ENCODE results near the gene EFEMP1.

DNA sequence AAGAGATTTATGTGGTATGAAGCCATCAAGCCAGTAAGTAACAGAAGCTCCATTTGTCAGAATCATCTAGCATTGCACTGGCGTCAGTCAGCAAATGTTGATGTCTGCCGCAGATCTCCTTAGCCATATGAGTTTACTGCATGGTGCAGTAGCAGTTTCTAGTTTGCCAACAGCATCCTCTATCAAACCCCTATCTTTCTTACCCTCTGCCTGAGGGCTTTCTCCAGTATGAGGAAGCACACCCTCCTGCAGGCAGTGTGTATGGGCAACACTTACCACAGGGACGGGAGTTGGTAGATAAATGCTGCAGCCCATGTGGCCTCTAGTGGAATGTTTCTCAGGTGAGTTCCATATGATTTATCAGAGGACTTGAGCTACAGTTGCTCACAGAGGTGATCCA is 63.7 kb downstream of the EFEMP1 start:
- TF ChIP-seq, protein P1, sequence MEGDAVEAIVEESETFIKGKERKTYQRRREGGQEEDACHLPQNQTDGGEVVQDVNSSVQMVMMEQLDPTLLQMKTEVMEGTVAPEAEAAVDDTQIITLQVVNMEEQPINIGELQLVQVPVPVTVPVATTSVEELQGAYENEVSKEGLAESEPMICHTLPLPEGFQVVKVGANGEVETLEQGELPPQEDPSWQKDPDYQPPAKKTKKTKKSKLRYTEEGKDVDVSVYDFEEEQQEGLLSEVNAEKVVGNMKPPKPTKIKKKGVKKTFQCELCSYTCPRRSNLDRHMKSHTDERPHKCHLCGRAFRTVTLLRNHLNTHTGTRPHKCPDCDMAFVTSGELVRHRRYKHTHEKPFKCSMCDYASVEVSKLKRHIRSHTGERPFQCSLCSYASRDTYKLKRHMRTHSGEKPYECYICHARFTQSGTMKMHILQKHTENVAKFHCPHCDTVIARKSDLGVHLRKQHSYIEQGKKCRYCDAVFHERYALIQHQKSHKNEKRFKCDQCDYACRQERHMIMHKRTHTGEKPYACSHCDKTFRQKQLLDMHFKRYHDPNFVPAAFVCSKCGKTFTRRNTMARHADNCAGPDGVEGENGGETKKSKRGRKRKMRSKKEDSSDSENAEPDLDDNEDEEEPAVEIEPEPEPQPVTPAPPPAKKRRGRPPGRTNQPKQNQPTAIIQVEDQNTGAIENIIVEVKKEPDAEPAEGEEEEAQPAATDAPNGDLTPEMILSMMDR (IDR thresholded peaks at IDR 0.05): no peak
- TF ChIP-seq NFYB (CRISPR knock-in tag; conservative IDR thresholded peaks at IDR 0.05; ENCODE audit: low read depth) (no peak), SOX15 (CRISPR knock-in tag; IDR thresholded peaks at IDR 0.05) (no peak), ZNF121 (CRISPR knock-in tag; IDR thresholded peaks at IDR 0.05) (no peak), ETV6 (CRISPR knock-in tag; IDR thresholded peaks at IDR 0.05) (no peak)
- TF ChIP-seq, protein P2, sequence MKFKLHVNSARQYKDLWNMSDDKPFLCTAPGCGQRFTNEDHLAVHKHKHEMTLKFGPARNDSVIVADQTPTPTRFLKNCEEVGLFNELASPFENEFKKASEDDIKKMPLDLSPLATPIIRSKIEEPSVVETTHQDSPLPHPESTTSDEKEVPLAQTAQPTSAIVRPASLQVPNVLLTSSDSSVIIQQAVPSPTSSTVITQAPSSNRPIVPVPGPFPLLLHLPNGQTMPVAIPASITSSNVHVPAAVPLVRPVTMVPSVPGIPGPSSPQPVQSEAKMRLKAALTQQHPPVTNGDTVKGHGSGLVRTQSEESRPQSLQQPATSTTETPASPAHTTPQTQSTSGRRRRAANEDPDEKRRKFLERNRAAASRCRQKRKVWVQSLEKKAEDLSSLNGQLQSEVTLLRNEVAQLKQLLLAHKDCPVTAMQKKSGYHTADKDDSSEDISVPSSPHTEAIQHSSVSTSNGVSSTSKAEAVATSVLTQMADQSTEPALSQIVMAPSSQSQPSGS (CRISPR knock-in tag; IDR thresholded peaks at IDR 0.05; ENCODE audit: borderline replicate concordance, low read depth): no peak
- TF ChIP-seq, protein P3, sequence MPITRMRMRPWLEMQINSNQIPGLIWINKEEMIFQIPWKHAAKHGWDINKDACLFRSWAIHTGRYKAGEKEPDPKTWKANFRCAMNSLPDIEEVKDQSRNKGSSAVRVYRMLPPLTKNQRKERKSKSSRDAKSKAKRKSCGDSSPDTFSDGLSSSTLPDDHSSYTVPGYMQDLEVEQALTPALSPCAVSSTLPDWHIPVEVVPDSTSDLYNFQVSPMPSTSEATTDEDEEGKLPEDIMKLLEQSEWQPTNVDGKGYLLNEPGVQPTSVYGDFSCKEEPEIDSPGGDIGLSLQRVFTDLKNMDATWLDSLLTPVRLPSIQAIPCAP (CRISPR knock-in tag; IDR thresholded peaks at IDR 0.05): no peak

Measured in WTC11 (cell line).